Stimulated activated CD4-positive, alpha-beta T cell treated with anti-CD3 and anti-CD28 coated beads, Interleukin-2, amount 100 ng/mL, for 48 hours (primary cell): ENCODE measurements around the gene CROCC.

Source experiments
- DNase-seq, 2 donors: peaks; one replicate each; pipeline ENCODE4 v3.0.0-alpha.2; 2020

The CROCC gene

DNA sequence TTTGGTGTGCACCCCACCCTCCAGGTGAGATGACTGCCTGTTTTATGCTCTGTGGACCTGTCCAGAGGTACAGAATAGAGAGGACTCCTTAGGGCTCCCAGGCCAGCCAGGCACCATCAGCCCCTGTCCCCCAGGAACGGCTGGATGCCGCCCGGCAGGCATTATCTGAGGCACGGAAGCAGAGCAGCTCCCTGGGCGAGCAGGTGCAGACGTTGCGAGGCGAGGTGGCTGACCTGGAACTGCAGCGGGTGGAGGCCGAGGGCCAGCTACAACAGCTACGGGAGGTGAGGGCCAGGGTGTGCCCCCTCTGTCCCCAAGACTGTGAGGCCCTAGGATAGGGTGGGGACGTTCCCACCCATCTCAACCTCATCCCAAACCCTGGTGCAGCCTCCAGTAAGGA, 47.9 kb downstream of the CROCC start:
- no peak for DNase-seq

DNA sequence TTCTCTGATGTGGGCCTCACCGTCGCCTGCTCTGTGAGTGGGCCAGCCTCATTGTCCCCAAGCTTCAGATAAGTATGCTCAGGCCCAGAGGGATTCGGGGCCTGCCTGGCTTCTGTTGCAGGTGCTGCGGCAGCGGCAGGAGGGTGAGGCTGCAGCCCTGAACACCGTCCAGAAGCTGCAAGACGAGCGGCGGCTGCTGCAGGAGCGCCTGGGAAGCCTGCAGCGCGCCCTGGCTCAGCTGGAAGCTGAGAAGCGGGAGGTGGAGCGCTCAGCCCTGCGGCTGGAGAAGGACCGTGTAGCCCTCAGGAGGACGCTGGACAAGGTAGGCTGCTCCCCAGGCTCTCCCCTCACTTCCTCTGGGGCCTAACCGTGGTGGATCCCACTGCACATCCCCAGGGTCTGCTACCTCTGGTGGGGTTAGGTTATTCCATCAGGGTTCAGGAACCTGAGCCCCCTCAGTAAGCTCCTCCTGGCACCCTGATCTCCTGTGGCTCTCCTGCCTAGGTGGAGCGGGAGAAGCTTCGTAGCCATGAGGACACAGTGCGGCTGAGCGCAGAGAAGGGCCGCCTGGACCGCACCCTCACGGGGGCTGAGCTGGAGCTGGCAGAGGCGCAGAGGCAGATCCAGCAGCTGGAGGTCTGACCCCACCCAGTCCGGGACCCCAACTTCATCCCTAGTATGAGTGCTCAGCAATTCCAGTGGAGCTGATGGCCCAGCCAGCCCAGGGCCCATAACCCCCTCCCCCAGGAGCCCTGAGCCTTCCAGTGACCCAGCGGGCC, 48.6 kb downstream of the CROCC start:
- no peak for DNase-seq

DNA sequence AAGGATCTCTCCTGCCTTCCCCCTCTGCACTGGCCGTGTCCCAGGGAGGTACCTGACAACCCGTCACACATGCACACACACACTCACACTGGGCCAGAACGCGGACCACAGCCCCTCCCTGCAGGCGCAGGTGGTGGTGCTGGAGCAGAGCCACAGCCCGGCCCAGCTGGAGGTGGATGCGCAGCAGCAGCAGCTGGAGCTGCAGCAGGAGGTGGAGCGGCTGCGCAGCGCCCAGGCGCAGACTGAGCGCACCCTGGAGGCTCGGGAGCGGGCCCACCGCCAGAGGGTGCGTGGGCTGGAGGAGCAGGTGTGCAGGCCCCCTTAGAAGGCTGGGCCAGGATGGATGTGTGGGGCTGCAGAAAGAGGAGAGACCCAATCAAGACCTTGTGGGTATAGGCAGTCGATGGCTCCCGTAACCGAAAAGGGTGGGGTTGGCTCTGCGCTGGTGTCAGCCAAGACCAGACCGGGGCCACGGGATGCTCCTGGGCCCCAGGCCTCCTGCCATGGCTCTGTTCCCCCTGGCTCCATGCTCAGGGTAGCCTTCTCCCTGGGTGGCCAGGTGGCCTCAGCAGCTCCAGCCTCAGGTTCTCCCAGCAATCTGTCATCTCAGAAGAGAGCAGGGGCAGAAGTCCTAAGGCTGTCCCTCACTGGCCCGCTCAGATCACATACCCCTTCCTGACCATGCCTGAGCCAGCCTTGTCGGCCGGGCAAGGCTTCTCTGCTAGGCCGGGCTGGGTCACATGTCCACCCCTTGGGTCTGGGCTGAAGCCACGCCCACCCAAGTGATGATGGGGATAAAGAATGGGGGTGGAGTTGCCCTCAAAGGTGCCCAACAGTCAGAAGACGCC, 49.8 kb downstream of the CROCC start:
- no peak for DNase-seq

DNA sequence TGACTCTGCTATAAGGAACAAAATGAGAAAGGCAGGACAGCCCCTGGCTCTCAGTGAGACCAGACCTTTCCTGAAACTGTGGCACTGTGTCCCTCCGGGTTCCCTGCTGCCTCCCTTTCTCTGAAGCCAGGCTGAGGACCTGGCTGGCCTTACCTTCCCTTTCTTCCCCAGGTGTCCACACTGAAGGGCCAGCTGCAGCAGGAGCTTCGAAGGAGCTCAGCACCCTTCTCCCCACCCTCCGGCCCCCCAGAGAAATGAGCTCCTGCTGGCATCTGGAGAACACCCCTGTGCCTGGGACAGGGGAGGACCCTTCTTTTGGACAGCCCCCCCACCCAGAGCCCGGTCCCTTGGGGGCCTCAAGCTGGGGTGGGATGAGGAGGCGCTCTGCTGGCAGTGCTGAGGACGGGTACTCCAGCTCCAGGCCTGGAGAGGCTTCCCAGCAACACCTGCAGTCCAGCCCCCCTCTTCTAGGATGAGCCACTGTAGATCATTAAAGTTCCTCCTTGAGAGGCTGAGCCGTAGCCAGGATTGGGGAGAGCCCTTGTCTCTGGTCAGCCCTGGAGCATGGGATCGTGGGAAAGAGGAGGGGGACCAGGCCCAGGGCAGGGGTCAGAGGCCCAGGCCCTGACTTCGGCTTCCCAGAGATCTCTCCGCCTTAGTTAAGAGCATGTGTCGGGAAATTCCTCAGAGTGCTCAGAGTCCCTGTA, 50.6 kb downstream of the CROCC start:
- DNase-seq: no peak

GRCh38 chr1:16973215-16973614, 51.5 kb downstream of the CROCC start:
- DNase-seq: no peak

GRCh38 chr1:16975211-16975610, 53.5 kb downstream of the CROCC start:
- DNase-seq: no peak

GRCh38 chr1:16975838-16976237, 54.1 kb downstream of the CROCC start:
- DNase-seq: no peak

- no peak for DNase-seq
Measured at GRCh38 chr1:16976966-16977365, 55.2 kb downstream of the CROCC start.

GRCh38 chr1:16977377-16977776, 55.6 kb downstream of the CROCC start:
- no peak for DNase-seq

DNA sequence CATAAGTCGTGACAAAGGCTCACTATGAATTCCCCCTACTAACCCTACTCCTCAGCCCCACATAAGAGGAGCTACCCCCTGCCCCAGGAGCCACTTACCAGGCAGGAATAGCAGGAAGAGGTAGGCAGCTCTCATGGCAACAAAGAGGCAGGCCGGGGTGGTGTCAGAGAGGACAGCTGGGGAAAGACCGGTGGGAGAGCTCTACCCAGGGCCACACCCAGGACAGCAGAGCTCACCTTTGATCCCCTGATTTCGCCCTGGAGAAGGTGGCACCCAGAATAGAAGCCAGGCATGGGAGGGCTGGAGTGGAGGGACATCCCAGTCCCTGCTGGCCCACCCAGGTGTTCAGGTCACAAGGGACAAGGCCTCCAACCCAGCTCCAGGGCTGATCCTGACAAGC, 56.4 kb downstream of the CROCC start:
- no peak for DNase-seq

- no peak for DNase-seq
Measured at GRCh38 chr1:16978567-16979474, 57.1 kb downstream of the CROCC start.

GRCh38 chr1:16979475-16980327, 58.0 kb downstream of the CROCC start:
- DNase-seq: no peak

DNA sequence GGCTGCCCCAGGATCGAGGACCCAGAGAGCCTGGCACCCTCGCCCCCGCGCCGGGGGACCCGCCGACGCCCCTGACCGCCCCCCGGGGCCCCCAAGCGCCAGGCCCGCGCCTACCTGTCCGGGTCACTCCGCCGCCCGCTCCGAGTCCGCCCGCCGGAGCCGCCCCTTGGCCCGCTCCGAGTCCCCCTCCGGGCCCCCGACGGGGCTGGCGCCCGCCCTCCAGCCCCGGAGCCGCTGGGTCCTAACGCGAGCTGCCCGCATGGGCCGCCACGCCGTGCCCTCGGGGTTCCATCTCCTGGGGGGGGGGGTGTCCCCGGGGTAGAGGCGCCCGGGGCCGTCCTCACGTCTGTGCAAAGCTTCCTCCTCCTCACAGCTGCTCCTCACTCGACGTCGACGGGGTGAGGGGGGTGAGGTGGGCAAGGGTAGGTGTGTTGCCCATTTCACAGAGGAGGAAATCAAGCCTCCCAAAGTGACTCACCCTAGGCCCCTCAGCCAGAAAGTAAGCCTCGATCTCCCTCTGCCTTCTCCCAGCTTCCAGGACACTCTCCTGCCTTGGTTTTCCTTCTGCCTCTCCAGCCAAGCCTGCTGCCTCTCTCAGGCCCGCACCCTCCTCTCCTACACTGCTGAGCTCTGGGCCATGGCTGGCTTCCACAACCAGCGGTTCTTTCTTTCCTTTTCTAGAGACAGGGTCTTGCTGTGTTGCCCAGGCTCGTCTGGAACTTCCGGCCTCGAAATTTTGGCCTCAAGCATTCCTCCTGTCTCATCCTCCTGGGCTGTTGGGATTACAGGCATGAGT, 58.9 kb downstream of the CROCC start, which contains the start of gene MFAP2:
TSS of gene MFAP2 (minus strand) at position 148 of the 796 bp plus-strand sequence. CDS start 2,347 bp downstream, outside the sequence.
- DNase-seq: no peak

DNA sequence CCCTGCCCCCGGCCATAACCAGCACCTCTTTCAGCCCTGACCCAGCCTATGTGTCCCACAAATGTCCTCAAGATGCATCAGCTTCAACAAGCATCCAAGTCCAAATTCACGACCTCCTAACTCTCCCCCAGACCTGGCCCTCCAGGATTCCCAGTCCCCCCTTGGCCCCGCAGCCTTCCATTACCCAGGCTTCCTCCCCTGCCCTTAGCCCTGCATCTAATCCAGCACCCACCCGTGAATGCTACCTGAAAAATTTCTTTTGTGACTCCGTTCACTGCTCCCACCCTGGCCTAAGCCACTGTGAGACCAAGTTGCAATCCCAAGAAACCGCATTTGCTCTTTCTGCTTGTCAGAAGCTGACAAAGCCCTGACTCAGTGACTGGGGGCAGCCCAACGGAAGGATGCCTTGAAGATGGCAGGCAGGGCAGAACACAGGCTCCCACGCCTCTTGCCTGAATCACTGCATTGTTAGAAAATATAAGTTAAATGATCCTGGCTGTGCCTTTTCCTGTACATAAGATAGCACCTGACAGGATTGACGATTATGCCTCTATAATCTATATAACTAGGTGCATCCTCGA, 59.6 kb downstream of the CROCC start:
- DNase-seq: no peak

DNA sequence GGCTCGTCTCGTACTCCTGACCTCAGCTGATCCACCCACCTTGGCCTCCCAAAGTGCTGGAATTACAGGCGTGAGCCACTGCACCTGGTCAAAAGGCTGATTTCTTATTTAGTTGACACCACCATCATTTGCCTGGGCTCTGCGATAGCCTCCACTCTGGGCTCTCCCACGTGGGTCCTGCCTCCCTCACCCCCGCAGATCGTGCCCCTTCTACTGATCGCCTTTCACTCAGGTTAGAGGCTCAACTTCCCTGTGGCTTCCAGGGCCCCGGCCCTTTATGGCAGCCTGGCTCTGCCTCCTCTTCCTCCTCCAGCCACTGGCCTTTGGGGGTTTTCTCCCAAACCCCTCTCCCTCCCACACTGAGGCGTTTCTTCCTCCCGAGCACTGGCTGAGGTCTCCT, 61.2 kb downstream of the CROCC start:
- DNase-seq: no peak

GRCh38 chr1:16983649-16984048, 61.9 kb downstream of the CROCC start:
- DNase-seq: no peak

- no peak for DNase-seq
Measured at GRCh38 chr1:16984717-16985116, 63.0 kb downstream of the CROCC start.

GRCh38 chr1:16986113-16986512, 64.4 kb downstream of the CROCC start:
- no peak for DNase-seq

DNA sequence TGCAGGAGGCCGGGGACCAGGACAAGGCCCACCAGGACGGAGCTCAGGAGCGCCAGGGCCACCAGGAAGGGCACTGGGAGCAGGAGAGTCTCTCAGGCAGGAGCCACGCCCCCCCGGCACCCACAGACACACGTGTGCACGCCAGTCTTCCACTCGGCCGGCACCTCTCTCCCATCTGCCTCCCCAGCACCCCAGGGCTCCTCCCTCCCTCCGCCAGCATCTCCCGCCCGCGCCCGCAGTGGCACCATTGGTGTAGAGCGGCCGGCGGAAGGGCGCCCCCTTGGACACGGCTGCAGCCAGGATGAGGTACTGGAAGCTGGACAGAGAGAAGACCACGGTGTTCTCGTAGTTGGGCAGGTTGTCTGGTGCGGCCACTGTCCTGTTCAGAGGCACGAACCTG, 64.8 kb downstream of the CROCC start:
- no peak for DNase-seq

DNA sequence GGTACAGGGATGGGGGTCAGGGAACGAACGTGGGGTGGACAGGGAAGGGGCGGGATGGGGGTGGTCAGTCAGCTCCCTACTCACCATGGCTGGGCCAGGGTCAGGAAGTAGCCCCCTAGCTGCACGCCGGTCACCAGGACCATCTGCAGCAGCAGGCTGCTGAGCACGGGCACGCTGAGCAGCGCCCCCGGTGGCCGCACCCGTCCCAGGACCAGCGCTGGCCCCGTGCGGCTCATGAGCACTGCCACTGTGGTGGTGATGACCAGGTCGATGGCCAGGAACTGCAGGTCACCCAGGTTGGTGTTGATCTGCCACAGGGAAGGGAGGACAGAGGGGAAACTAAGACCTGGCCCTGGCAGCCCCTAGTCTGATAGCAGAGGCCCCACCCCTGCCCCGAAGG, 65.2 kb downstream of the CROCC start:
- DNase-seq: no peak
